IMR-90 (cell line): ENCODE measurements around the gene FSIP1. TPM values are rescaled to one million over a fixed set of nuclear protein-coding genes. Genes with fewer than 3 reads are reported as not detected.

ENCODE experiments used
- ATAC-seq: fragments of 200-7000 bp; cut with Tn5 transposase; 2 replicates; pipeline ENCODE4 v1.9.1; 2020; ENCODE audit warnings: low read depth, mild to moderate bottlenecking, moderate library complexity
- BruUV-seq: library from RNA; stranded (reverse); fragments of 400-500 nt; replicated peaks from 2 replicates; lab custom pipeline; 2021; lab: Mats Ljungman, UMichigan
- CTCF ChIA-PET: fragments of 300-600 bp; formaldehyde crosslinking; extraction: SDS; loops from one replicate; lab custom pipeline; 2021; ENCODE audit warnings: antibody characterized with exemption; lab: Yijun Ruan, JAX
- POLR2A ChIA-PET: fragments of 300-600 bp; sonication (Branson Sonifier 250); formaldehyde crosslinking; loops from one replicate; lab custom pipeline; 2022; ENCODE audit warnings: antibody characterized with exemption; ENCODE audit not compliant: unreplicated experiment; lab: Charles Lee
- DNase-seq: peaks from one replicate; pipeline ENCODE4 v3.0.0; 2013
- H2AFZ ChIP-seq: replicated peaks from 2 replicates; pipeline ENCODE3; 2013; ENCODE audit warnings: low read length, mild to moderate bottlenecking; ENCODE audit not compliant: poor library complexity
- H2AK5ac ChIP-seq: 2 replicates; pipeline ENCODE4 v1.6.1; 2013; ENCODE audit warnings: low read depth, low read length, inconsistent platforms
- H2AK9ac ChIP-seq: replicated peaks from 2 replicates; pipeline ENCODE3; 2013; ENCODE audit warnings: mild to moderate bottlenecking, low read depth, low read length, moderate library complexity; ENCODE audit not compliant: poor library complexity
- H2BK120ac ChIP-seq: 2 replicates; pipeline ENCODE4 v1.6.1; 2013; ENCODE audit warnings: low read depth, low read length, inconsistent platforms
- H2BK15ac ChIP-seq: 3 replicates; pipeline ENCODE4 v1.6.1; 2013; ENCODE audit warnings: low read depth, low read length, inconsistent platforms
- H2BK20ac ChIP-seq: 2 replicates; pipeline ENCODE4 v1.6.1; 2013; ENCODE audit warnings: low read depth, mild to moderate bottlenecking, inconsistent platforms, low read length, moderate library complexity
- H2BK5ac ChIP-seq: 2 replicates; pipeline ENCODE4 v1.6.1; 2013; ENCODE audit warnings: mild to moderate bottlenecking, low read depth, low read length, inconsistent platforms; ENCODE audit not compliant: poor library complexity, severe bottlenecking
- H3K14ac ChIP-seq: replicated peaks from 2 replicates; pipeline ENCODE4 v1.6.1; 2013; ENCODE audit warnings: low read depth, low read length, inconsistent platforms
- H3K18ac ChIP-seq: 2 replicates; pipeline ENCODE4 v1.6.1; 2013; ENCODE audit warnings: low read depth, low read length, control low read depth
- H3K23ac ChIP-seq: 2 replicates; pipeline ENCODE4 v1.6.1; 2013; ENCODE audit warnings: low read depth, low read length, inconsistent platforms
- H3K27ac ChIP-seq: 2 replicates; pipeline ENCODE4 v1.5.1; 2013; ENCODE audit warnings: mild to moderate bottlenecking, control low read depth, low read length; ENCODE audit not compliant: insufficient read depth
- H3K27me3 ChIP-seq: 2 replicates; pipeline ENCODE4 v1.6.1; 2013; ENCODE audit warnings: low read length; ENCODE audit not compliant: control insufficient read depth, insufficient read depth
- H3K36me3 ChIP-seq: 2 replicates; pipeline ENCODE4 v1.6.1; 2013; ENCODE audit warnings: low read length, mixed read lengths; ENCODE audit not compliant: control insufficient read depth, insufficient read depth
- H3K4ac ChIP-seq: 2 replicates; pipeline ENCODE4 v1.6.1; 2013; ENCODE audit warnings: low read depth, low read length, inconsistent platforms
- H3K4me1 ChIP-seq: 2 replicates; pipeline ENCODE4 v1.6.1; 2013; ENCODE audit warnings: low read length, mixed read lengths; ENCODE audit not compliant: control insufficient read depth, insufficient read depth
- H3K4me2 ChIP-seq: 2 replicates; pipeline ENCODE4 v1.6.1; 2013; ENCODE audit warnings: low read depth, mild to moderate bottlenecking, control low read depth, low read length, moderate library complexity
- H3K4me3 ChIP-seq: 2 replicates; pipeline ENCODE4 v1.5.1; 2013; ENCODE audit warnings: low read depth, mild to moderate bottlenecking, control low read depth, low read length, moderate library complexity; ENCODE audit not compliant: insufficient read depth
- H3K56ac ChIP-seq: 2 replicates; pipeline ENCODE4 v1.6.1; 2013; ENCODE audit warnings: low read length, inconsistent platforms; ENCODE audit not compliant: insufficient read depth; ENCODE audit errors: extremely low read depth
- H3K79me1 ChIP-seq, 2 experiments: 2 replicates each; pipeline ENCODE4 v1.6.1; 2013; ENCODE audit warnings: low read length in 2 of 2, inconsistent platforms in 1 of 2, low read depth in 1 of 2
- H3K9ac ChIP-seq: 2 replicates; pipeline ENCODE4 v1.6.1; 2013; ENCODE audit warnings: low read depth, low read length, control low read depth
- H3K9me1 ChIP-seq: 2 replicates; pipeline ENCODE4 v1.6.1; 2013; ENCODE audit warnings: low read length, inconsistent platforms; ENCODE audit not compliant: insufficient read depth
- H3K9me3 ChIP-seq: 2 replicates; pipeline ENCODE4 v1.6.1; 2013; ENCODE audit warnings: low read length; ENCODE audit not compliant: control insufficient read depth, insufficient read depth
- H4K20me1 ChIP-seq: 2 replicates; pipeline ENCODE4 v1.6.1; 2013; ENCODE audit warnings: low read length, inconsistent platforms; ENCODE audit not compliant: insufficient read depth
- H4K5ac ChIP-seq: 2 replicates; pipeline ENCODE4 v1.6.1; 2013; ENCODE audit warnings: mild to moderate bottlenecking, low read depth, low read length, control low read depth
- H4K8ac ChIP-seq, 2 experiments: 2 replicates each; pipeline ENCODE4 v1.6.1; 2013; ENCODE audit warnings: low read depth in 2 of 2, low read length in 2 of 2, control low read depth in 1 of 2, inconsistent platforms in 1 of 2
- H4K91ac ChIP-seq: 2 replicates; pipeline ENCODE4 v1.6.1; 2013; ENCODE audit warnings: low read depth, low read length, inconsistent platforms; ENCODE audit not compliant: insufficient read depth
- RFX5 ChIP-seq: IDR thresholded peaks from 2 replicates; pipeline ENCODE4 v1.8.0; 2012; ENCODE audit warnings: low read depth, mild to moderate bottlenecking, low read length, moderate library complexity
- WGBS, 2 experiments: methylation state at CpG; one replicate each; pipeline versions ENCODE4 v1.1.5 to v1.1.7; 2013; ENCODE audit warnings: missing lambda C conversion rate in 2 of 2; ENCODE audit not compliant: insufficient read length in 1 of 2; ENCODE audit errors: extremely low coverage in 2 of 2; 5-methylcytosine and 5-hydroxymethylcytosine counted together
- dilution Hi-C: fragments of 300-500 bp; cut with HindIII; formaldehyde crosslinking; loops from one replicate; pipeline ENCODE4 v1.14.3; 2018; ENCODE audit warnings: low sequenced_read_pairs; ENCODE audit not compliant: unreplicated experiment
- in situ Hi-C: fragments of 300-500 bp; cut with MboI; formaldehyde crosslinking; loops from 3 replicates; pipeline ENCODE4 v1.14.3; 2019; ENCODE audit warnings: low sequenced_read_pairs, inconsistent platforms, mixed read lengths
- intact Hi-C: fragments of 100-400 bp; cut with micrococcal nuclease; formaldehyde crosslinking; loops from 2 replicates; pipeline ENCODE4 v1.10.0; 2022
- polyA plus RNA-seq, 3 experiments: library from polyadenylated mRNA; depleted of rRNA; stranded (reverse); fragments of >200 nt; gene quantifications; 2 replicates each; pipeline ENCODE4 v1.2.3, GENCODE V29; 2012; ENCODE audit warnings: low replicate concordance in 1 of 3
- total RNA-seq: library from RNA; depleted of rRNA; stranded (reverse); fragments of >200 nt; gene quantifications from 2 replicates; pipeline ENCODE4 v1.2.3, GENCODE V29; 2012
- TF ChIP-seq, protein P1 (sequence below): fragments of 150-350 bp; IDR thresholded peaks from 2 replicates; pipeline ENCODE4 v1.6.1; 2016; ENCODE audit warnings: low read depth, mild to moderate bottlenecking, low read length, moderate library complexity, borderline replicate concordance

The FSIP1 gene
- total and polyA plus RNA-seq, 2 of the 4 experiments (the other 2 are of a cell fraction) = 0.10 to 0.18 TPM

DNA sequence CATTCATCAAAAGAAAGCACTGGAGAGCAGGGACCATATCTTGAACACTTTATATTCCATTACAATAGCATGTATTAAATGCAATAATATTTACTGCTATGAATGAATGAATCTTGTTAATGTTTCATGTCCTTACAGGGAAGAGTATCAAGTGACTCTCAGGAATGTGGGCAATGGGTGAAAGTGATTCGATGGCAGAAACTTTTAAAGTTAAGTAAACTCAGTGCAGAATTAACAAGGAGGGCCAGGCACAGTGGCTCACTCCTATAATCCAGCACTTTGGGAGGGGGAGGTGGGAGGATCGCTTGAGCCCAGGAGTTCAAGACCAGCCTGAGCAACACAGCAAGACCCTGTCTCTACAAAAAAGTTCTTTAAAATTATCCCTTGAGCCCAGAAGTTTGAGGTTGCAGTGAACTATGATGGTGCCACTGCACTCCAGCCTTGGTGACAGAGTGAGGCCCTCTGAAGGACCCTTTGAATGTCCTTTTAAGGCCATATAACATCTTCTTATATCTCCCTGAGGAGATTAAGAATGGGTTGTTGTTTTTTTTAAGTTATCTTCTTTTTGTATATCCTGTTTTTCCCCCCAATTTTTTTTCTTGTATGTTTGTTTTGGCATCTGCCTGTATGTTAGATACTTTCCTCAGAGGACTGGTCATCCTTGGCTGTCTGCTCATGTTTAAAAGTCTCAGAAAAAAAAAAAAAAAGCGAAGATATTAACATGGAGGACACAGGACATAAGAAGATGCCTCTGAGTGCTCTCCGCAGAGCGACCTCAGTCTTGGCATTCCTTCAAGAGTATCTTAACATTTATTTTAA lies 9.6 kb upstream of the FSIP1 start:
- Histone ChIP-seq H3K36me3 (no peaks in the 10 kb centered on the region; the same call in 1 of the 2 replicates), H2BK15ac (no peak overlapping the region), H2AK5ac (no peak overlapping the region), H3K56ac (no peak overlapping the region), H3K79me1 (peaks cover 16 to 55% of the 10 kb centered on the region in 2 experiments), H3K4me2 (no peak overlapping the region), H4K8ac (no peak overlapping the region; a peak in 1 of 4 replicates), H2BK5ac (peak overlapping the region; percentile 65), H3K23ac (no peak overlapping the region; the same call in 1 of the 2 replicates), H2BK20ac (0 out of 2 replicates have a peak overlapping the region, but pooled peaks have one; percentile 11), H3K4me3 (no peak overlapping the region), H3K27me3 (no peaks in the 10 kb centered on the region), H3K4me1 (peaks cover 17% of the 10 kb centered on the region), H3K27ac (peak overlapping the region; percentile 64; the same call in 1 of the 2 replicates), H3K9me3 (no peaks in the 10 kb centered on the region), H3K9ac (no peak overlapping the region), H4K91ac (0 out of 2 replicates have a peak overlapping the region, but pooled peaks have one; percentile 15), H4K20me1 (peaks cover 4% of the 10 kb centered on the region; the same call in 1 of the 2 replicates), H3K4ac (peak overlapping the region; percentile 36; the same call in 1 of the 2 replicates), H2BK120ac (no peak overlapping the region; the same call in 1 of the 2 replicates), H3K14ac (peak overlapping the region; percentile 17; the same call in 1 of the 2 replicates), H2AK9ac (no peak overlapping the region), H2AFZ (no peak overlapping the region), H3K18ac (peak overlapping the region; percentile 45), H3K9me1 (peaks cover 23% of the 10 kb centered on the region), H4K5ac (peak overlapping the region; percentile 74; the same call in 1 of the 2 replicates)
- no CpG with 5 or more reads among the region's 5 CpGs for WGBS, 2 experiments
- no peak for TF ChIP-seq RFX5
- TF ChIP-seq, protein P1, sequence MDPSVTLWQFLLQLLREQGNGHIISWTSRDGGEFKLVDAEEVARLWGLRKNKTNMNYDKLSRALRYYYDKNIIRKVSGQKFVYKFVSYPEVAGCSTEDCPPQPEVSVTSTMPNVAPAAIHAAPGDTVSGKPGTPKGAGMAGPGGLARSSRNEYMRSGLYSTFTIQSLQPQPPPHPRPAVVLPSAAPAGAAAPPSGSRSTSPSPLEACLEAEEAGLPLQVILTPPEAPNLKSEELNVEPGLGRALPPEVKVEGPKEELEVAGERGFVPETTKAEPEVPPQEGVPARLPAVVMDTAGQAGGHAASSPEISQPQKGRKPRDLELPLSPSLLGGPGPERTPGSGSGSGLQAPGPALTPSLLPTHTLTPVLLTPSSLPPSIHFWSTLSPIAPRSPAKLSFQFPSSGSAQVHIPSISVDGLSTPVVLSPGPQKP = no peak
- intact Hi-C loops = loop anchor here (5.0 kb wide), 1 partner anchor 40 kb away; no protein-coding TSS in a partner anchor
- no TSS peak for BruUV-seq
- dilution Hi-C loops = no loop called here
- ATAC-seq = peak; percentile 13; the same call in 1 of the 2 replicates
- CTCF ChIA-PET = no interaction called here
- peak; percentile 37 for DNase-seq
- in situ Hi-C loops = no loop called here
- POLR2A ChIA-PET = interaction anchor here (0.6 kb wide), 1 partner anchor 246 kb away, joined by 3 read pairs; no protein-coding TSS in a partner anchor
